HG03439 (cell line): ENCODE measurements around the gene LYG1.
"Not testable (repeated sequence)": the region's sequence is repeated elsewhere in the genome, so short reads cannot be mapped to it uniquely, and the experiment has no call there.

Experiments
- ATAC-seq: cut with Tn5 transposase; IDR thresholded peaks from one replicate; pipeline ENCODE4 v1.9.1; 2021; ENCODE audit warnings: mild to moderate bottlenecking, moderate library complexity; ENCODE audit not compliant: unreplicated experiment

LYG1 gene

DNA sequence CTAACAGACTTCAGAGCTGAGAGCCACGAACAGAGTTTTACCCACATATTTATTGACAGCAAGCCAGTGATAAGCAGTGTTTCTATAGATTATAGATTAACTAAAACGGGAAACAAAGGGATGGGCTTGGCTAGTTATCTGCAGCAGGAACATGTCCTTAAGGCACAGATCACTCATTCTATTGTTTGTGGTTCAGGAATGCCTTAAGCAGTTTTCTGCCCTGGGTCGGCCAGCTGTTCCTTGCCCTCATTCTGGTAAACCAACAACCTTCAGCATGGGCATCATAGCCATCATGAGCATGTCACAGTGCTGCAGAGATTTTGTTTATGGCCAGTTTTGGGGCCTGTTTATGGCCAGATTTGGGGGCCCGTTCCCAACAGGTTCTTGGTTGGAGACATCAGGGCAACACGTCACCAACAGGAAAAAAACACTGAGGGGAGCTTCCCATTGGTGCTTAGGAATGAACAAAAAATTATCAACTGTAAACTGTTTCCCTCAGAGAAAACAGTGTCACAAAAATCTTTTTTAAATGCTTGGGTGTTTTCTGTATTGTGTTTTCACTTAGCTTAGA lies 22.7 kb downstream of the LYG1 start:
- not testable (repeated sequence) for ATAC-seq

DNA sequence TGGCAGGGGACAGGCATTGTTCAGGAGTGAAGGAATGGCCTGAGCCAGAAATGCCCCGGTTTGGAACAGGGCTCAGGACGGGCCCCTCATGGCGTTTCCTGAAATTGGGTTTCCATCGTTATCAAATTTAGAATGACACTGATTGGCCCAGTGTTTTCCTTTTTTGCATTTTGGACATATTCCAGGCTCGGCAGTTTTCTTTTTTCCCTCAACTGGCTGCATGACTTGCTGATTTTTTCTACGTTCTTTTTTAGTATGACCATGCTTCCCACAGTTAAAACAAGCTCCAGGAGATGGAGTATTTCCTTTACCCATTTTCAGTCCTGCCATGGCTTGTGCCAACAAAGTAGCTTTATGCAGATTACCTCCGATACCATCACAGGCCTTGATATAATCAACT lies 25.1 kb downstream of the LYG1 start:
- no peak for ATAC-seq

DNA sequence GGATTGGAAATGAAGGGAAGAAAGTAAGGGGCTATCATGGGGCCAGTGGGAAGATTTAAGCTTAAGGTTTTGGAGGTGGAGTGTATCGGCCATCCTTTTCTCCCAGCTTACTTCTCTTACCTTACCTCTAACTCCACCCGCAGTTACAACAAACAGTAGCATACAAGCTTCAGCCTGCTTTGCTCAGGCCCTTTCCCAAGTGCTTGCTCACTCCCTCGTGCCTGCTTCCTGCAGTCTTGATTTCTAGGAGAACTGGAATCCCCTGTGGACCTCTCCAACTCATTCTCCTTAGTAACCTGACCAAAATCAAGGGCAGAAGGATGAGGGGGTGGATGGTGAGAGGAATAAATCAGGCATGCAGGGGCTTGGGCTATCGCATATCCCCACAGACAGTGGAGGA lies 39.8 kb downstream of the LYG1 start:
- no peak for ATAC-seq

DNA sequence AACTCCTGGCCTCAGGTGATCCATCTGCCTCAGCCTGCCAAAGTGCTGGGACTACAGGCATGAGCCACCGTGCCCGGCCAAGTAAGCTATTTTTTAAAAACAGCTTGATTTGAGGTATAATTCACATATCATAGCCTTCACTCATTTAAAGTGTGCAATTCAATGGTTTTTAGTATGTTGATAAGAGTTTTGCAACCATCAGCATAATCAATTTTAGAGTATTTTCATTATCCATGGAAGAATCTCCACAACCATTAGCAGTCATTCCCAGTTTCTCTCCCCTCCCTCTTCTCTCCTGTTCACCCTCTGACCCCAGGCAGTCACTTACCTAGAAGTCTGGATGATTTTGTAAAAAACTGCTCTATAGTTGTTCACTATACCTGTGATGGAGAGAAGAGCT lies 40.8 kb downstream of the LYG1 start:
- ATAC-seq: no peak

DNA sequence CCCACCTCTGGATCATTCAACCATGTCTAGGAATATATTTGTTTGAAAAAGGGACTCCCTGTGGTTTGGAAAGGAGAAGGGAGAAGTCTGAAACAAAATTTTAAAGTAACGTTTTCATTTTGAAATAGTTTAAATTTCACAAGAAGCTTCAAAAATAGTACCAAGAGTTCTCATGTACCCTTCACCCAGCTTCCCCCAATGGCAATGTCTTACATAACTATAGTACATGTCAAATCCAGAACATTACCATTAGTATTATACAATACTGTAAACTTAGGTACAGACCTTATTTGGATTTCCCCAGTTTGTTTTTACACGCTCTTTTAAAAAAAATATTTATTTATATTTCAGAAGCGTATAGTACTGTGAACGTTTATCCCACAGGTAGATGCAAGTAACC lies 41.5 kb downstream of the LYG1 start:
- no peak for ATAC-seq

DNA sequence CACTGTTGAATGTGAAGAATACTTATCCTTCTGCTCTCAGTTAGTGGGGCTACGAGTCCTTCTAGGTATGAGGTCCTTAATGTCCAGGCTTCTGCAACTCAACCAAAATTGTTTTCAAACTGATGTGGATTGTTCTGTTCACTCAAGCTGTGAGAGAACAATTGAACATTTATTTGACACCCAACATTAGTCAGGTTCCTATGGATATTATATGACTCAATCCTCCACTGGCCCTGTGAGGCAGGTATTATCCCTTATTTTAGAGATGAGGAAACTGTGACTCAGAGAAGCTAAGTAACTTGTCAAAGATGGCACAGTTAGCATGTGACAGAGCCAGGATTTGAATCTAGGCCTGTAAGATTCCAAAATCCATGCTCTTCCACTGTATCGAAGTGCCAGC lies 44.3 kb downstream of the LYG1 start:
- no peak for ATAC-seq

DNA sequence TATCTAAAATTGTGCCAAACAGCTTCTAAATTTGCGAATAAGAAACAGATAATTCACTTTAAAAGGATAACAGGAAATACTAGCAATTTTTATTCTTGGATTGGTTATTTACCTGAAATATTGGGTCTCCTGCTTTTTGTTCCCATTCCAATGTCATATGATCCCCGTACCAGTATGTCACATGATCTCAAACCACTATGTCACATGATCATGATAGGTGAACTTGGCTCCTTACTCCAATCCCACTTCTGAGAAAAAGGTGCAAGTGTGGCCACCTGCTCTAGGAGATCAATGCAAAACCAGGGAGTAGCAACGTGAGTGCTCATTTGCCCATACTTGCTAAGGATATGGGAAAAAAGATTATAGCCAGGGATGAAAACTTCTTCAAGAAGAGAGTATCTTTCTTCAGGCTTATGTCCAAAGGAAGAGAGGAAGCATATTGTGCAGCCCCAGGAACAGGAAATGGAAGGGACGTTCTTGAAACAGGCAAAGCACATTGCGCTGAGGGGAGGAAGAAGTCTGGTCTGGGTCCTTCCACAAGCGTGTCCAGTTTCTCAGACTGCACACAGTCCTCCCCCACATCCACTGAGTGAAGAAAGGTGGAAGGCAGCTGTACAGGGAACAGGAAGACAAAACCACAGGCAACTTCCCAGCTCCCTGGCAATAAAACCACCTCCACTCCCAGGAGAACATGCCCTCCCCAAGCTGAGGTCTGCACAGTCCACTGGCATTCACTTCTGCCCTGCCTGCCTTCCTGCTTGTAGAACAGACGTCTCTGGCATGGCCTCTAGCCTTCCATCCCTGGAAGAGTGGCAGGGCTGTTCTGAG lies 45.3 kb downstream of the LYG1 start, which contains the start of gene LYG2:
TSS of gene LYG2 (minus strand) at position 176 of the 828 bp plus-strand sequence. CDS start 1,406 bp downstream, outside the sequence.
- ATAC-seq: no peak

DNA sequence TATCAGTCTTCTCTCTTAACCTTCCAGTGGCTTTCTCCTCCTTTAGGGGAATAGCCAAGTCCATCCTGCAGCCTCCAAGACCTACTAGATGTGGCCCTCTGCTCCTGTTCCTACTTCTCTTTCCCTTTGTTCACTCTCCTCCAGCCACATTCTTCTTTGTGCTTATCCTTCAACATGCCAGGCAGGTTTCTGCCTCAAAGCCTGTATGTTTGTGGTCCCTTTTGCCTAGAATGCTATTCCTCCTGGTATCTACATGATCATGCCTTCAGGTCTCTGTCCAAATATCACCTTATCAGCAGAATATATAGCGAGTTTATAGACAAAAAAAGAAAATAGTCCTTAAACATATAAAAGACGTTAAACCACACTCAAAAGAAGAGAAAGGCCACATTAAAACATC lies 51.0 kb downstream of the LYG1 start:
- ATAC-seq: no peak

DNA sequence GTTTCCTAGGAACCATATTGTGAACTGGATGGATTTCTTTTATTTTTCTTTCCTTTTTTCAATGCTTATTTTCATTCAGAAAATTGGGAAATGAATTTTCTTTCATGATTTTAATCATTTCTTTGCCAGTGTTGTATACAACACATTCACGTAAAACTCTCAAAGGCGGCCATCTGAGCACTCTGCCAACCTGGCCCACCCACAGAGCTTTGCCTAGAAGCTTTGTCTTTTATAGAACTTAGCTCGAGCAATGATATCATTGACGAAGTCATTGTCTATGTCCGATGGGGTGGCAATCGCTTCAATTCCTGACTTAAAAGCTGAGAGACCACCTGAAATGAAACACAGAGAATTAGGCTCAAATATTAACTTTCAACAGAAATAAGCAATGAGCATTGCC lies 58.8 kb downstream of the LYG1 start:
- no peak for ATAC-seq

DNA sequence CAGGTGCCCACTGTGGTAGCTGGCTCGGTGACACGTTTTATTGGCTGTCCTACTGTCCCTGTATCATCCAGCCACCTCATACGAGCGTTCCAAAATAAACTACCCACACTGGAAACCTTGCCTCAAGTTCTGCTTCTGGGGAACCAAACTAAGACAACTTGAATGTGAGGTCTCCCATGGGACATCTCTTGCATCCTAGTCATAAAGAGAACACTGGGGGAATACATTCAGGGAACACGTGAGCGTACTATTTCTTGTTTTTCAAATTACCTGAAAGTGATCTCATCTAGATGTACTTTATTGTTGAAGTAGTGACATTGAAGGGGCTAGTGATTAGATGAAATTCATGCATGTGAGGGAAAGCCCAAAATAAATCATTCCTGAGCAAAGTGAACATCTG lies 60.6 kb downstream of the LYG1 start:
- ATAC-seq: no peak

DNA sequence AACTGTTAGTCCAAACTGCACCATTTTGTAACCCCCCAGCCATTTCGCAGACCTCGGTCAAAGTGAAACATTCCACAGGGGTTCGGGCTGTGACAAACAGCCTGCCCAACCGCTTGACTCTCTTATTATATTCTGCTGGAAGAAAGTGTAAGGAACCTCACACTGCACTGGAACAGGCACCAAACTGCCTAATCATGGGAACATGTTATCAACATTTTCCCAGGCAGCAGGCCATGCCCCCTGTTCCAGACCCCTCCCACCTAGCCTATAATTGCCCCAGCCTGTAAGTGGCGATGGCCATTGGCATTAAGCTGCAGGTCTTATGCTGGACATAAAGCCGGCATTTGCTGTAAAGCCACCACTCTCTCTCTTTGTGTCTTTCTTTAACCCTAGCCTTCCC lies 62.4 kb downstream of the LYG1 start:
- no peak for ATAC-seq
